ENCODE measurements around the gene RNF217.

DNA sequence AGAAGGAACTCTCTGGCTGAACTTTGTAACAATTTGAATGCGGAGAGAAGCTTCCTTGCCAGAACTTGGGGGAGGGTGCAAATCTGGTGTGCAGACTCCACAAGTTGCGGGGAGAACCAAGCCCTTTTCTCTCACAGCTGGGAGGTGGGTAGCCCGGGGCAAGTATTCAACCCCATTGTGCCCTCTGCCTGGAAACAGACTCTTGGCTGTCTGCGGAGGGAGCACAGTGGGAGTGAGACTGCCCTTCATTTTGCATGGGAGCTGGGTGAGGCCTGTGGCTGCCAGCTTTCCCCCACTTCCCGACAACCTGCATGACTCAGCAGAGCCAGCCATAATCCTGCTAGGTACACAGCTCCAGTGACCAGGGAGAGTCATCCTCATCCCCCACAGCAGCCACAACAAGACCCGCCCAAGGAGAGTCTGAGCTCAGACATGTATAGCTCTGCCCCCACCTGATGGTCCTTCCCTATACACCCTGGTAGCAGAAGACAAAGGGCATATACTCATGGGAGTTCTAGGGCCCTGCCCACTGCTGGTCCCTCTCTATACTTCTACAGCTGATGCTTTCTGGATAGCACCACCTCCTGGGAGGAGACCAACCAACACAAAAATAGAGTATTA, 161.9 kb downstream of the RNF217 start:
- TF ChIP-seq, protein P1, sequence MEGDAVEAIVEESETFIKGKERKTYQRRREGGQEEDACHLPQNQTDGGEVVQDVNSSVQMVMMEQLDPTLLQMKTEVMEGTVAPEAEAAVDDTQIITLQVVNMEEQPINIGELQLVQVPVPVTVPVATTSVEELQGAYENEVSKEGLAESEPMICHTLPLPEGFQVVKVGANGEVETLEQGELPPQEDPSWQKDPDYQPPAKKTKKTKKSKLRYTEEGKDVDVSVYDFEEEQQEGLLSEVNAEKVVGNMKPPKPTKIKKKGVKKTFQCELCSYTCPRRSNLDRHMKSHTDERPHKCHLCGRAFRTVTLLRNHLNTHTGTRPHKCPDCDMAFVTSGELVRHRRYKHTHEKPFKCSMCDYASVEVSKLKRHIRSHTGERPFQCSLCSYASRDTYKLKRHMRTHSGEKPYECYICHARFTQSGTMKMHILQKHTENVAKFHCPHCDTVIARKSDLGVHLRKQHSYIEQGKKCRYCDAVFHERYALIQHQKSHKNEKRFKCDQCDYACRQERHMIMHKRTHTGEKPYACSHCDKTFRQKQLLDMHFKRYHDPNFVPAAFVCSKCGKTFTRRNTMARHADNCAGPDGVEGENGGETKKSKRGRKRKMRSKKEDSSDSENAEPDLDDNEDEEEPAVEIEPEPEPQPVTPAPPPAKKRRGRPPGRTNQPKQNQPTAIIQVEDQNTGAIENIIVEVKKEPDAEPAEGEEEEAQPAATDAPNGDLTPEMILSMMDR (IDR thresholded peaks at IDR 0.05) = no peak
- TF ChIP-seq POLR2A (IDR thresholded peaks at IDR 0.05) = no peak
- TF ChIP-seq POLR2AphosphoS5 (IDR thresholded peaks at IDR 0.05) = no peak
- no peak for TF ChIP-seq EP300 (IDR thresholded peaks at IDR 0.05; ENCODE audit: low read depth)

Measured in transverse colon (tissue), 4 donors.